ENCODE results near the gene FAM110A. TPM values are rescaled to one million over a fixed set of nuclear protein-coding genes. Genes with fewer than 3 reads are reported as not detected.

The FAM110A gene
- total and polyA plus RNA-seq, 9 of the 15 experiments (the other 6 are each of a cell fraction or from before 2014, with no cell fraction given): 0.73 to 15.5 (median 3.6) TPM

DNA sequence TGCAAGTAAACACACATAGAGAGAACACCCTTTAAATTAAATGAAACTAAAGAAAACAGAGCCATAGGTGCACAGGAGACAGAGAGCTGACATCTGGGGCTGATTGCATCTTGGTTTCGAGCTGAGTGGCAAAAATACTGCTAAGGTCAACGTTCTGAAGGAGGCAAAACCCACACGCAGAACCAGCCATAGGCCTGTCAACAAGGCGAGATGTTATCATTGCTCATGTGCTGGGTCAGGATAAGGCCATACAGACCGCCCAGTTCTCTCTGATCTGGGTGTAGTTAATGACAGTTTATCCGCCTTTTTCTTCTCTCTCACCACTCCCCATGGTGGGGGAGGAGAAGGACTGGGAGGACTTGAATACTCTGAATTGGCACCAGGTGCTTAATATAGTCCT is 4.5 kb upstream of the FAM110A start (continued):
- TF ChIP-seq MAX (CRISPR knock-in tag; IDR thresholded peaks at IDR 0.05) (no peak), NR4A1 (CRISPR knock-in tag; IDR thresholded peaks at IDR 0.05) (no peak), NR4A1 (tag; IDR thresholded peaks at IDR 0.05) (no peak), ZZZ3 (IDR thresholded peaks at IDR 0.05) (no peak; the same call in 1 of the 2 replicates), IFI16 (CRISPR knock-in tag; IDR thresholded peaks at IDR 0.05) (no peak), TOE1 (IDR thresholded peaks at IDR 0.05; ENCODE audit: borderline replicate concordance) (peak; percentile 39; the same call in 1 of the 2 replicates), TOE1 (CRISPR knock-in tag; IDR thresholded peaks at IDR 0.05; ENCODE audit: borderline replicate concordance, low read depth) (no peak), CHD1 (IDR thresholded peaks at IDR 0.05; ENCODE audit: low read length) (no peak), MXI1 (IDR thresholded peaks at IDR 0.05; ENCODE audit: low read depth, low read length) (no peak), HIVEP1 (CRISPR knock-in tag; IDR thresholded peaks at IDR 0.05) (no peak), HMG20B (CRISPR knock-in tag; IDR thresholded peaks at IDR 0.05) (no peak), CAMTA2 (CRISPR knock-in tag; conservative IDR thresholded peaks at IDR 0.05) (no peak), CREB1 (IDR thresholded peaks at IDR 0.05) (no peak), CREB1 (CRISPR knock-in tag; IDR thresholded peaks at IDR 0.05) (peak; percentile 37; the same call in 1 of the 2 replicates), SMARCE1 (IDR thresholded peaks at IDR 0.05) (peak; percentile 96), ZNF407 (IDR thresholded peaks at IDR 0.05; ENCODE audit: low read depth) (no peak), KAT8 (IDR thresholded peaks at IDR 0.05; ENCODE audit: low read depth) (no peak), ZNF408 (CRISPR knock-in tag; IDR thresholded peaks at IDR 0.05; ENCODE audit: low read depth) (no peak), EP400 (IDR thresholded peaks at IDR 0.05) (0 out of 2 replicates have a peak, but pooled peaks have one; percentile 36)
- TF ChIP-seq, protein P1, sequence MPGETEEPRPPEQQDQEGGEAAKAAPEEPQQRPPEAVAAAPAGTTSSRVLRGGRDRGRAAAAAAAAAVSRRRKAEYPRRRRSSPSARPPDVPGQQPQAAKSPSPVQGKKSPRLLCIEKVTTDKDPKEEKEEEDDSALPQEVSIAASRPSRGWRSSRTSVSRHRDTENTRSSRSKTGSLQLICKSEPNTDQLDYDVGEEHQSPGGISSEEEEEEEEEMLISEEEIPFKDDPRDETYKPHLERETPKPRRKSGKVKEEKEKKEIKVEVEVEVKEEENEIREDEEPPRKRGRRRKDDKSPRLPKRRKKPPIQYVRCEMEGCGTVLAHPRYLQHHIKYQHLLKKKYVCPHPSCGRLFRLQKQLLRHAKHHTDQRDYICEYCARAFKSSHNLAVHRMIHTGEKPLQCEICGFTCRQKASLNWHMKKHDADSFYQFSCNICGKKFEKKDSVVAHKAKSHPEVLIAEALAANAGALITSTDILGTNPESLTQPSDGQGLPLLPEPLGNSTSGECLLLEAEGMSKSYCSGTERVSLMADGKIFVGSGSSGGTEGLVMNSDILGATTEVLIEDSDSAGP (CRISPR knock-in tag; IDR thresholded peaks at IDR 0.05): no peak
